Measurements from ENCODE around the gene RASA3.
"Not testable (repeated sequence)": the region's sequence is repeated elsewhere in the genome, so short reads cannot be mapped to it uniquely, and the experiment has no call there.

Gene RASA3

GRCh38 chr13:113988859-113989258 is 143.6 kb downstream of the RASA3 start:
- not testable (repeated sequence) for DNase-seq (ENCODE audit: low read depth)

GRCh38 chr13:113982296-113982661 is 150.1 kb downstream of the RASA3 start:
- no peak for DNase-seq (ENCODE audit: low read depth)

- no peak for DNase-seq (ENCODE audit: low read depth)
Observed at GRCh38 chr13:113981611-113982295, 150.7 kb downstream of the RASA3 start.

GRCh38 chr13:113981194-113981605 is 151.2 kb downstream of the RASA3 start:
- no peak for DNase-seq (ENCODE audit: low read depth)

- DNase-seq (ENCODE audit: low read depth) = no peak
Observed at GRCh38 chr13:113980489-113981064, 151.8 kb downstream of the RASA3 start.

- DNase-seq (ENCODE audit: low read depth) = no peak
Observed at GRCh38 chr13:113979791-113980471, 152.5 kb downstream of the RASA3 start.

- no peak for DNase-seq (ENCODE audit: low read depth)
Observed at GRCh38 chr13:113978741-113979481, 153.5 kb downstream of the RASA3 start.

- DNase-seq (ENCODE audit: low read depth) = no peak
Observed at GRCh38 chr13:113977976-113978375, 154.4 kb downstream of the RASA3 start.

- peak; percentile 51 for DNase-seq (ENCODE audit: low read depth)
Observed at GRCh38 chr13:113976711-113977684, 155.4 kb downstream of the RASA3 start.

GRCh38 chr13:113975416-113975815 is 157.0 kb downstream of the RASA3 start:
- DNase-seq (ENCODE audit: low read depth) = no peak

GRCh38 chr13:113974304-113975281 is 157.8 kb downstream of the RASA3 start:
- no peak for DNase-seq (ENCODE audit: low read depth)

GRCh38 chr13:113973218-113974164 is 158.9 kb downstream of the RASA3 start, which contains the start of gene C13orf46:
TSS of gene C13orf46 (minus strand) at chr13:113974076. CDS start at chr13:113973997, 79 bp downstream.
- no peak for DNase-seq (ENCODE audit: low read depth)

- DNase-seq (ENCODE audit: low read depth) = no peak
Observed at GRCh38 chr13:113972451-113973217, 159.8 kb downstream of the RASA3 start.

GRCh38 chr13:113971471-113972231 is 160.8 kb downstream of the RASA3 start:
- no peak for DNase-seq (ENCODE audit: low read depth)

GRCh38 chr13:113970810-113971470 is 161.5 kb downstream of the RASA3 start:
- DNase-seq (ENCODE audit: low read depth) = no peak

- no peak for DNase-seq (ENCODE audit: low read depth)
Observed at GRCh38 chr13:113969973-113970611, 162.3 kb downstream of the RASA3 start.

Measured in HS-27A (cell line).